ENCODE results near the gene GPR139.

The GPR139 gene

DNA sequence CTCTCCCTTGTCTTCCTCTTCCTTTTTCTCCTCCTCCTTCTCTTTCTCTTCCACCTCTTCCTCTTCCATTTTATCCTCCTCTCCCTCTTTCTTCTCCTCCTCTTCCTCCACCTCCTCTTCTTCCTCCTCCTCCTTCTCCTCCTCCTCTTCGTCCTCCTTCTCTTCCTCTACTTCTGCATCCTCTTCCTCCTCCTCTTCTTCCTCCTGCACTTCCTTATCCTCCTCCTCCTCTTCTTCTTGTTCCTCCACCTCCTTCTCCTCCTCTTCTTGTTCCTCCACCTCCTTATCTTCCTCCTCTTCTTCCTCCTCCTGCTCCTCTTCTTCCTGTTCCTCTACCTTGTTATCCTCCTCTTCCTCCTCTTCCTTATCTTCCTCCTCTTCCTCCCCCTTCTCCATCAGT, 28.8 kb upstream of the GPR139 start:
- TF ChIP-seq CTCF (IDR thresholded peaks at IDR 0.05; ENCODE audit: low read depth, low read length, missing control alignments), result no peak
- no peak overlapping the region for H3K4me3 ChIP-seq (ENCODE audit: low read depth, low read length)
- no peak for DNase-seq (ENCODE audit: low read depth)

- DNase-seq (ENCODE audit: low read depth), result no peak
- no peak for TF ChIP-seq CTCF (IDR thresholded peaks at IDR 0.05; ENCODE audit: low read depth, low read length, missing control alignments)
Measured at GRCh38 chr16:20102021-20102420, 28.3 kb upstream of the GPR139 start.

GRCh38 chr16:20099375-20099774, 25.7 kb upstream of the GPR139 start:
- no peak overlapping the region for H3K4me3 ChIP-seq (ENCODE audit: low read depth, low read length)
- no peak for TF ChIP-seq CTCF (IDR thresholded peaks at IDR 0.05; ENCODE audit: low read depth, low read length, missing control alignments)
- DNase-seq (ENCODE audit: low read depth), result no peak

More at GRCh38 chr16:20102021-20102420, 28.3 kb upstream of the GPR139 start:
- H3K4me3 ChIP-seq (ENCODE audit: low read depth, low read length), result no peak overlapping the region

DNA sequence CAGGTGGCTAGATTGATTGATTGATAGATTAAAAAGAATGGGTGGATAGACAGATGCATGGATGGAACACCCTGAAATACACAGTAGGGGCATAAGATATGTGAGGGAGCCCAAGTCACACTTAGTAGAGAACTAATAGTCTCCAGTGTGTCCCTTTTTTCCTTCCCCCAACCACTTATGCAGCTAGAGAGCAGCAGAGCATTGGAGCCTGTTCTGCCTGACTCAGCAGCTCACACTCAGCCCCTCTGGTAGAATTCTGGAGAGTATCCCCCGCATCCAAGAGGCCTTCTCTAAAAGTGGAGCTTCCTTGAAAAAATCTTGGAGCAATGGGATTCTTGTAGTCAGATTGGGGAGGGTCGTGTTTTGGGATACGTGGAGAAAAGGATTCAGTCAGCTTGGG, 20.5 kb upstream of the GPR139 start:
- no peak for DNase-seq (ENCODE audit: low read depth)
- no peak overlapping the region for H3K4me3 ChIP-seq (ENCODE audit: low read depth, low read length)
- TF ChIP-seq CTCF (IDR thresholded peaks at IDR 0.05; ENCODE audit: low read depth, low read length, missing control alignments), result no peak

- no peak for DNase-seq (ENCODE audit: low read depth)
- no peak overlapping the region for H3K4me3 ChIP-seq (ENCODE audit: low read depth, low read length)
- TF ChIP-seq CTCF (IDR thresholded peaks at IDR 0.05; ENCODE audit: low read depth, low read length, missing control alignments), result no peak
Measured at GRCh38 chr16:20089246-20089965, 15.7 kb upstream of the GPR139 start.

- TF ChIP-seq CTCF (IDR thresholded peaks at IDR 0.05; ENCODE audit: low read depth, low read length, missing control alignments), result no peak
- no peak for DNase-seq (ENCODE audit: low read depth)
- no peak overlapping the region for H3K4me3 ChIP-seq (ENCODE audit: low read depth, low read length)
Measured at GRCh38 chr16:20084624-20085226, 11.0 kb upstream of the GPR139 start.

GRCh38 chr16:20079106-20079505, 5.4 kb upstream of the GPR139 start:
- no peak for DNase-seq (ENCODE audit: low read depth)
- TF ChIP-seq CTCF (IDR thresholded peaks at IDR 0.05; ENCODE audit: low read depth, low read length, missing control alignments), result no peak
- no peak overlapping the region for H3K4me3 ChIP-seq (ENCODE audit: low read depth, low read length)

All from GM12864 (cell line).